Trophoblast cell (in vitro differentiated cells and primary cell): ENCODE data around the gene SEMA3G.

Source experiments
- DNase-seq, 2 donors: peaks; one replicate each; pipeline ENCODE4 v3.0.0-alpha.2; 2016
- H2AFZ ChIP-seq: 2 replicates; pipeline ENCODE4 v1.6.1; 2013; ENCODE audit warnings: low read length, moderate library complexity, mild to moderate bottlenecking; ENCODE audit not compliant: insufficient read depth, poor library complexity
- H2AK5ac ChIP-seq: 2 replicates; pipeline ENCODE4 v1.6.1; 2013; ENCODE audit warnings: mild to moderate bottlenecking, low read length
- H2BK120ac ChIP-seq: 2 replicates; pipeline ENCODE4 v1.6.1; 2013; ENCODE audit warnings: low read length, mild to moderate bottlenecking, moderate library complexity; ENCODE audit not compliant: insufficient read depth, poor library complexity
- H2BK12ac ChIP-seq: 2 replicates; pipeline ENCODE4 v1.6.1; 2013; ENCODE audit warnings: mild to moderate bottlenecking, low read length, moderate library complexity
- H2BK5ac ChIP-seq: 2 replicates; pipeline ENCODE4 v1.6.1; 2013; ENCODE audit warnings: low read length, low read depth, moderate library complexity, mild to moderate bottlenecking; ENCODE audit not compliant: poor library complexity
- H3K14ac ChIP-seq: 2 replicates; pipeline ENCODE4 v1.6.1; 2013; ENCODE audit warnings: mild to moderate bottlenecking, low read length
- H3K18ac ChIP-seq: 2 replicates; pipeline ENCODE4 v1.6.1; 2013; ENCODE audit warnings: mild to moderate bottlenecking, low read length
- H3K23ac ChIP-seq: 2 replicates; pipeline ENCODE4 v1.6.1; 2013; ENCODE audit warnings: low read length
- H3K27ac ChIP-seq: 2 replicates; pipeline ENCODE4 v1.5.1; 2013; ENCODE audit warnings: low read depth, mild to moderate bottlenecking, inconsistent platforms, low read length, moderate library complexity
- H3K27me3 ChIP-seq: 2 replicates; pipeline ENCODE4 v1.6.1; 2013; ENCODE audit warnings: inconsistent platforms, mild to moderate bottlenecking, low read length, moderate library complexity; ENCODE audit not compliant: insufficient read depth
- H3K36me3 ChIP-seq, 2 experiments: 1 replicate in 1 of 2; 2 replicates in 1 of 2; pipeline ENCODE4 v1.6.1; 2013; ENCODE audit warnings: low read length in 2 of 2, mild to moderate bottlenecking in 2 of 2, moderate library complexity in 1 of 2; ENCODE audit not compliant: insufficient read depth in 2 of 2, control insufficient read depth in 1 of 2
- H3K4ac ChIP-seq: 2 replicates; pipeline ENCODE4 v1.6.1; 2013; ENCODE audit warnings: low read depth, mild to moderate bottlenecking, low read length, moderate library complexity
- H3K4me1 ChIP-seq, 2 experiments: 1 replicate in 1 of 2; 2 replicates in 1 of 2; pipeline ENCODE4 v1.6.1; 2013; ENCODE audit warnings: low read length in 2 of 2, mild to moderate bottlenecking in 2 of 2, moderate library complexity in 1 of 2; ENCODE audit not compliant: insufficient read depth in 2 of 2, control insufficient read depth in 1 of 2
- H3K4me2 ChIP-seq: 2 replicates; pipeline ENCODE4 v1.6.1; 2013; ENCODE audit warnings: inconsistent platforms, mild to moderate bottlenecking, low read length, moderate library complexity
- H3K4me3 ChIP-seq: 2 replicates; pipeline ENCODE4 v1.5.1; 2013; ENCODE audit warnings: mild to moderate bottlenecking, low read depth, low read length, inconsistent platforms
- H3K79me1 ChIP-seq: one replicate; pipeline ENCODE4 v1.6.1; 2013; ENCODE audit warnings: low read length
- H3K79me2 ChIP-seq: 2 replicates; pipeline ENCODE4 v1.6.1; 2013; ENCODE audit warnings: low read length, mild to moderate bottlenecking; ENCODE audit not compliant: control insufficient read depth, insufficient read depth, poor library complexity
- H3K9ac ChIP-seq: 2 replicates; pipeline ENCODE4 v1.6.1; 2013; ENCODE audit warnings: mild to moderate bottlenecking, low read length
- H3K9me3 ChIP-seq: 2 replicates; pipeline ENCODE4 v1.6.1; 2013; ENCODE audit warnings: low read depth, mild to moderate bottlenecking, control low read depth, inconsistent platforms, low read length; ENCODE audit not compliant: insufficient read depth
- H4K12ac ChIP-seq: 2 replicates; pipeline ENCODE4 v1.6.1; 2013; ENCODE audit warnings: low read depth, mild to moderate bottlenecking, low read length, moderate library complexity
- H4K8ac ChIP-seq: 2 replicates; pipeline ENCODE4 v1.6.1; 2013; ENCODE audit warnings: low read depth, mild to moderate bottlenecking, low read length, moderate library complexity
- H4K91ac ChIP-seq: one replicate; pipeline ENCODE4 v1.6.1; 2013; ENCODE audit warnings: low read depth, mild to moderate bottlenecking, low read length, moderate library complexity
- WGBS: extraction: QIAGEN DNeasy Blood & Tissue Kit; methylation state at CpG from one replicate; pipeline ENCODE4 v1.1.7; 2013; ENCODE audit warnings: missing lambda C conversion rate; ENCODE audit not compliant: insufficient read length, insufficient coverage; ENCODE audit errors: extremely low coverage; 5-methylcytosine and 5-hydroxymethylcytosine counted together

The SEMA3G gene

DNA sequence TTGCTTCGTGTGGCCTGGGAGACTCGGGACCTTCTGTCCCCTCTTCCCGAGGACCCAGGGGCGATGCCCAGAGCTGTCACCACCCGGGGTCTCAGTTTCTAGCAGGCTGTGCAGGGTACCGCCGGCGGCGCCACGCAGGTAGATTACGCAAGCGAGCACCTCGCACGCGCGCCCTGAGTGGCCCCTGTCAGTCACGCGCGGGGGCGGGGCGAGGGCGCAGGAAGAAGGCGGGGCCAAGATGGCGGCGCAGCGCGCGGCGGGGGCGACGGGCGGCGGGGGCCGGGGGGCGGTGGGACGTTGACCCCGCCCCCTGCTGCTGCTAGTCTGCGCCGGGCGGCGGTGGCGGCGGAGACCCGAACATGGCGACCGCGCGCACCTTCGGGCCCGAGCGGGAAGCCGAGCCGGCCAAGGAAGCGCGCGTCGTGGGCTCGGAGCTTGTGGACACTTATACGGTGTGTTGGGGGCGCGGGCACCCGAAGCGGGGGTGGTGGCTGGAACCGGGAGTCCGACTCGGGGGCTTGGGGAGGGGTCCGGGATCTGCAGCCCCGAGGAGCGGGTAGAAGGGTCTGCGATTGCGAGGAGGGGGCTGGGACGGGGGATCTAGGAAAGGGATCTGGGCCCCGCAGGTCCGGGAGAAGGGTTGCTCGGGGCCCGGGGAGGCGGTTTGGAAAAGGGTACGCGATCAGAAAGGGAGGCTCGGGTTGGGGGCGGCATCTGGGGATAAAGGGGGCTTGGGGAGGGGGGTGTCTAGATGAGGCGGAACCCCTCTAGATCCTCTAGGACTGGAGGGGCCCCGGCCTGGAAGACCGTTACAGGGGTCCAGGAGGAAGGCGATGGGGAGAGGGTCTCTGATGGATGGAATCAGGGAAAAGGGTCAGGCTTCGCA is 10.6 kb upstream of the SEMA3G start, which contains the start of gene NISCH:
Gene NISCH (plus strand): TSS at position 322 of the 886 bp plus-strand sequence. CDS start 38 bp downstream, at position 360.
- Histone ChIP-seq H3K27ac (peak within 1 kb of the TSS; percentile 35), H3K4ac (peak within 1 kb of the TSS; percentile 89), H2AFZ (peak within 1 kb of the TSS; percentile 92), H3K36me3 (peaks cover 19 to 23% of the 10 kb centered on the region in 2 experiments), H4K91ac (peak within 1 kb of the TSS; percentile 90), H3K4me1 (peaks cover 30 to 35% of the 10 kb centered on the region in 2 experiments), H3K4me3 (peak within 1 kb of the TSS; percentile 93), H3K79me2 (peaks cover 12% of the 10 kb centered on the region), H4K8ac (peak within 1 kb of the TSS; percentile 96), H2AK5ac (peak within 1 kb of the TSS; percentile 71), H3K9ac (peak within 1 kb of the TSS; percentile 91), H3K27me3 (no peaks in the 10 kb centered on the region), H3K4me2 (peak within 1 kb of the TSS; percentile 90), H3K9me3 (no peaks in the 10 kb centered on the region), H4K12ac (peak within 1 kb of the TSS; percentile 83), H3K23ac (no peak within 1 kb of the TSS), H2BK120ac (peak within 1 kb of the TSS; percentile 88), H2BK12ac (peak within 1 kb of the TSS; percentile 48), H3K14ac (peak within 1 kb of the TSS; percentile 92), H3K18ac (peak within 1 kb of the TSS; percentile 92), H3K79me1 (peaks cover 9% of the 10 kb centered on the region), H2BK5ac (peak within 1 kb of the TSS; percentile 78)
- WGBS, result no CpG with 5 or more reads among the region's 86 CpGs
- peak; percentile 87 to 93 for DNase-seq

DNA sequence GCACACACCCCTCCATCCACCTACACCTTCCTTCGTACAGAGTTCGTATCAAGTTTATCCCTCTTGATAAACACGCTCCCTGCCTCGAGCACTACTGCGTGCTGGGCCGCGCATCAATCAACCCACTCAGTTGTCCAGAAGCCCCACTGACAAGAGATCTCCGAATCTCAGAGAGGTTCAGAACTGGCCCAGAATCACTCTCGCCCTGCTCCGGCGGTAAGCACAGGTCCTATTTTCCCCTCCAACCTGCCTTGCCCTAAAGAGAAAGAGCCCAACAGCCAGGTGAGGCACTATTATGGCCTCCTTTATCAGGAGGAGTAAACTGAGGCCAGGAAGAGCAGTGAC is 10.0 kb upstream of the SEMA3G start:
- Histone ChIP-seq H2AK5ac (peak overlapping the region; percentile 71), H3K9me3 (no peaks in the 10 kb centered on the region), H3K36me3 (peaks cover 15 to 18% of the 10 kb centered on the region in 2 experiments), H3K4me2 (peak overlapping the region; percentile 55), H3K4me1 (peaks cover 36 to 41% of the 10 kb centered on the region in 2 experiments), H4K12ac (peak overlapping the region; percentile 74), H4K91ac (peak overlapping the region; percentile 89), H2BK12ac (peak overlapping the region; percentile 48), H3K79me2 (peaks cover 12% of the 10 kb centered on the region), H2BK120ac (peak overlapping the region; percentile 60), H3K18ac (peak overlapping the region; percentile 91), H3K27ac (no peak overlapping the region), H3K27me3 (no peaks in the 10 kb centered on the region), H3K79me1 (peaks cover 9% of the 10 kb centered on the region), H2AFZ (peak overlapping the region; percentile 85), H3K9ac (no peak overlapping the region), H4K8ac (peak overlapping the region; percentile 92), H3K4ac (peak overlapping the region; percentile 30), H3K14ac (peak overlapping the region; percentile 72), H3K23ac (no peak overlapping the region), H3K4me3 (no peak overlapping the region), H2BK5ac (peak overlapping the region; percentile 33)
- no peak for DNase-seq
- no CpG with 5 or more reads among the region's 11 CpGs for WGBS

DNA sequence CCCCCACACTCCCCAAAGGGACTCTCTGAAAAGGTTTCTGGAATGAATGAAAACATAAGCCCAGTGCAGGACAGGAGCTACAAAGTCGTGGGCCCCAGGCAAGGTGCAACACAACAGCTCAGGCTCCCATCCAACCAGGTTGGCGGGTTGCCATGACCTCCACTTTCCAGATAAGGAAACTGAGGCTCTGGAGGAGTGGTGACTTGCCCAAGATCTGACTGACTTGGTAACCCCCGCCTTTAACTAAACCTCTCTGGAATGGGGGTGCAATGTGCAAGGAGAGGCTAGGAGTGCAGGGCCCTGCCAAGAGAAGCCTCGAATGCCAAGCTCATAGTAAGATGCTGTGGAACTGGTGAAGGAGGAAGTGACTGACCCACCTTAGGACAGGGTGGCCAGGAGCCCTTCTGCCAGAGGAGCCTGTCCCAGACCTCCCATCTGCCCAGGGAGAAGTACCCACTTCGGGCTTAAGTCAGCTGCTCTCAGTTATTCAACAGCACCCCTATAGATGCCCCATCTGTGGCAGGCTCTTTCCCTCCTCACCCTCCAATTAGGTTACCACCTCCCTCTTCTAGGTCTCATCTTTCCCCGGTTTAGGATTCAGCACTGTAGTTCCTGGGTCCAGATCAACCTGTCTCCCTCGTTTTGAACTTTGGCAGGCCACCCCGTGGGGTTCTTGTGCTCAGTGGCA is 9.5 kb upstream of the SEMA3G start:
- Histone ChIP-seq H3K9ac (no peak overlapping the region), H3K27me3 (no peaks in the 10 kb centered on the region), H2AK5ac (peak overlapping the region; percentile 71), H3K23ac (no peak overlapping the region), H3K79me2 (peaks cover 12% of the 10 kb centered on the region), H3K36me3 (peaks cover 15 to 18% of the 10 kb centered on the region in 2 experiments), H2BK12ac (peak overlapping the region; percentile 48), H3K4me2 (no peak overlapping the region), H3K27ac (no peak overlapping the region), H4K8ac (peak overlapping the region; percentile 92), H2AFZ (no peak overlapping the region), H3K18ac (no peak overlapping the region), H3K79me1 (peaks cover 9% of the 10 kb centered on the region), H3K14ac (no peak overlapping the region), H4K91ac (peak overlapping the region; percentile 89), H2BK120ac (peak overlapping the region; percentile 60), H3K4me1 (peaks cover 38 to 44% of the 10 kb centered on the region in 2 experiments), H3K4me3 (no peak overlapping the region), H2BK5ac (no peak overlapping the region), H4K12ac (no peak overlapping the region), H3K4ac (no peak overlapping the region), H3K9me3 (no peaks in the 10 kb centered on the region)
- no peak for DNase-seq
- no CpG with 5 or more reads among the region's 8 CpGs for WGBS

DNA sequence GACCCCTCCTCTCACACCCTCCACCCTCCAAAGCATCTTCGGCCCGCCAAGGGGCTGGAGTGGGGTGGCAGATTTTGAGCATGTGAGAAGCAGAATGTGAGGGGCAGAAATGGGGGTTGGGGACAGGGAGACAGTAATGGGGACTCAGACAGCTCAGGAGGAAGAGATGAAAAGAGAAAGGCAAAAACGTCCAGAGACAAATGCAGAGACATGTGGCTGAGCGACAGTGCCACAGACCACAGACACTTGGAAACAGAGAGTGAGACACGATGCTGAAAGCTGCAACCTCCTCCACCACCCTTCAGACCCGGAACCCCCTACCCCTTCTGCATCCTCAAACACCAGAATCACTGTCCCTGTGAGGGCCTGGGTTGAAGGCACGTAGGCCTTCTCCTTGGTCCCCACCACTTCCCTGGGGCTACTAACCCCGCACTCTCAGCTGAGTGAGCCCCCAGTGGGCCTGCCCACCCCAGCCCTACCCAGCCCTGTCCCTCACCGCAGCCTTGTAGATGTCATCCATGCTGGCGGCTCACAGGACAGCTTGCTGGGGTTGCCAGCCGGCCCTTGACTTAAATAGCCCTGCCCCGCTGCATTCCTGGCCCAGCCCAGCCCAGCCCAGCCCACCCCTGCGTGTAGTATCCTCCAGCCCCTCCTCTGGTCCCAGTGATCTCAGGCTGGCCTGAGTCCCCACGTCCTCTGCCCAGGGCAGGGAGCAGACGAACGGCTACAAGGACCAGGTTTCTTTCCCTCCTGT is 8.8 kb upstream of the SEMA3G start, which contains the start of gene TNNC1:
Gene TNNC1 (minus strand): TSS at position 546 of the 754 bp plus-strand sequence. CDS start 26 bp downstream, at position 520.
- peak within 1 kb of the TSS; percentile 48 for H2BK12ac ChIP-seq
- no peak within 1 kb of the TSS for H3K14ac ChIP-seq
- peaks cover 9 to 12% of the 10 kb centered on the region in 2 experiments for H3K36me3 ChIP-seq
- H3K4me3 ChIP-seq, result peak within 1 kb of the TSS; percentile 9
- peak within 1 kb of the TSS; percentile 60 for H2BK120ac ChIP-seq
- H3K9me3 ChIP-seq, result no peaks in the 10 kb centered on the region
- H4K91ac ChIP-seq, result peak within 1 kb of the TSS; percentile 89
- H4K8ac ChIP-seq, result peak within 1 kb of the TSS; percentile 92
- H2AFZ ChIP-seq, result peak within 1 kb of the TSS; percentile 2
- DNase-seq, result peak in 1 of 2 donors; percentile 39
- H3K79me2 ChIP-seq, result peaks cover 12% of the 10 kb centered on the region
- no peak within 1 kb of the TSS for H3K9ac ChIP-seq
- peak within 1 kb of the TSS; percentile 71 for H2AK5ac ChIP-seq
- H3K27me3 ChIP-seq, result no peaks in the 10 kb centered on the region
- H3K79me1 ChIP-seq, result peaks cover 9% of the 10 kb centered on the region
- peaks cover 38 to 44% of the 10 kb centered on the region in 2 experiments for H3K4me1 ChIP-seq
- no CpG with 5 or more reads among the region's 16 CpGs for WGBS
- no peak within 1 kb of the TSS for H3K27ac ChIP-seq
- no peak within 1 kb of the TSS for H2BK5ac ChIP-seq
- H4K12ac ChIP-seq, result no peak within 1 kb of the TSS
- no peak within 1 kb of the TSS for H3K23ac ChIP-seq
- H3K18ac ChIP-seq, result no peak within 1 kb of the TSS
- H3K4me2 ChIP-seq, result no peak within 1 kb of the TSS
- no peak within 1 kb of the TSS for H3K4ac ChIP-seq
